GM18499 (cell line): ENCODE results near the gene ZNF503.
"Not testable (repeated sequence)": the region's sequence is repeated elsewhere in the genome, so short reads cannot be mapped to it uniquely, and the experiment has no call there.

Source experiments
- ATAC-seq: cut with Tn5 transposase; IDR thresholded peaks from one replicate; pipeline ENCODE4 v1.9.1; 2021; ENCODE audit warnings: moderate number of reproducible peaks; ENCODE audit not compliant: insufficient read depth, unreplicated experiment

The ZNF503 gene

GRCh38 chr10:75396631-75397495 lies 4.7 kb downstream of the ZNF503 start:
- ATAC-seq: no peak

- ATAC-seq: no peak
These were observed 5.5 kb downstream of the ZNF503 start for GRCh38 chr10:75395932-75396630.

- ATAC-seq: no peak
These were observed 6.3 kb downstream of the ZNF503 start for GRCh38 chr10:75395066-75395931.

- no peak for ATAC-seq
These were observed 7.3 kb downstream of the ZNF503 start for GRCh38 chr10:75394221-75394620.

- ATAC-seq: no peak
These were observed 8.8 kb downstream of the ZNF503 start for GRCh38 chr10:75392744-75393143.

- ATAC-seq: no peak
These were observed 9.3 kb downstream of the ZNF503 start for GRCh38 chr10:75392271-75392670.

- no peak for ATAC-seq
These were observed 11.4 kb downstream of the ZNF503 start for GRCh38 chr10:75390178-75390577.

- ATAC-seq: no peak
These were observed 13.5 kb downstream of the ZNF503 start for GRCh38 chr10:75388082-75388481.

GRCh38 chr10:75386128-75386527 lies 15.4 kb downstream of the ZNF503 start:
- ATAC-seq: no peak

- no peak for ATAC-seq
These were observed 21.7 kb downstream of the ZNF503 start for GRCh38 chr10:75379817-75380216.

GRCh38 chr10:75379212-75379724 lies 22.3 kb downstream of the ZNF503 start:
- ATAC-seq: no peak

GRCh38 chr10:75378379-75378778 lies 23.2 kb downstream of the ZNF503 start:
- ATAC-seq: no peak

- no peak for ATAC-seq
These were observed 23.7 kb downstream of the ZNF503 start for GRCh38 chr10:75377869-75378268.

GRCh38 chr10:75375838-75376237 lies 25.7 kb downstream of the ZNF503 start:
- peak; percentile 90 for ATAC-seq

GRCh38 chr10:75371010-75371409 lies 30.6 kb downstream of the ZNF503 start:
- ATAC-seq: no peak

GRCh38 chr10:75369838-75370237 lies 31.7 kb downstream of the ZNF503 start:
- not testable (repeated sequence) for ATAC-seq

- no peak for ATAC-seq
These were observed 33.7 kb downstream of the ZNF503 start for GRCh38 chr10:75367901-75368300.

- no peak for ATAC-seq
These were observed 34.5 kb downstream of the ZNF503 start for GRCh38 chr10:75367021-75367487.

GRCh38 chr10:75363431-75363830 lies 38.1 kb downstream of the ZNF503 start:
- no peak for ATAC-seq

GRCh38 chr10:75359876-75360275 lies 41.7 kb downstream of the ZNF503 start:
- ATAC-seq: not testable (repeated sequence)
